GM12872 (cell line): ENCODE results near the gene RAPGEF2.

Experiments
- CTCF ChIP-seq: IDR thresholded peaks from 3 replicates; pipeline ENCODE4 v1.5.1; 2011; ENCODE audit warnings: low read depth, mild to moderate bottlenecking, low read length, moderate library complexity; ENCODE audit not compliant: insufficient read depth

RAPGEF2 gene

GRCh38 chr4:159326480-159326879 lies 223.6 kb downstream of the RAPGEF2 start:
- TF ChIP-seq CTCF, result no peak

- TF ChIP-seq CTCF, result no peak
These were observed 225.9 kb downstream of the RAPGEF2 start for GRCh38 chr4:159328766-159329165.

- TF ChIP-seq CTCF, result no peak
These were observed 231.6 kb downstream of the RAPGEF2 start for GRCh38 chr4:159334461-159334860.

- no peak for TF ChIP-seq CTCF
These were observed 234.2 kb downstream of the RAPGEF2 start for GRCh38 chr4:159337041-159337440.

GRCh38 chr4:159341522-159341921 lies 238.6 kb downstream of the RAPGEF2 start:
- no peak for TF ChIP-seq CTCF

GRCh38 chr4:159342374-159342773 lies 239.5 kb downstream of the RAPGEF2 start:
- no peak for TF ChIP-seq CTCF

- no peak for TF ChIP-seq CTCF
These were observed 240.2 kb downstream of the RAPGEF2 start for GRCh38 chr4:159343116-159343515.

- TF ChIP-seq CTCF, result no peak
These were observed 242.0 kb downstream of the RAPGEF2 start for GRCh38 chr4:159344877-159345276.
